NCI-H2196 (cell line): ENCODE results near the gene GALNT2.

Experiments used
- DNase-seq: peaks from one replicate; lab custom pipeline; 2025; ENCODE audit not compliant: unreplicated experiment; lab: John Stamatoyannopoulos, UW

Gene GALNT2

GRCh38 chr1:230249695-230250480, 182.8 kb downstream of the GALNT2 start:
- DNase-seq, result no peak

- DNase-seq, result no peak
Measured at GRCh38 chr1:230250666-230251065, 183.6 kb downstream of the GALNT2 start.

GRCh38 chr1:230251644-230252191, 184.7 kb downstream of the GALNT2 start:
- no peak for DNase-seq

- no peak for DNase-seq
Measured at GRCh38 chr1:230253150-230253549, 186.1 kb downstream of the GALNT2 start.

- DNase-seq, result no peak
Measured at GRCh38 chr1:230254265-230254664, 187.2 kb downstream of the GALNT2 start.

- DNase-seq, result no peak
Measured at GRCh38 chr1:230255116-230255515, 188.1 kb downstream of the GALNT2 start.

GRCh38 chr1:230255991-230256390, 189.0 kb downstream of the GALNT2 start:
- no peak for DNase-seq

- DNase-seq, result no peak
Measured at GRCh38 chr1:230256896-230257295, 189.9 kb downstream of the GALNT2 start.

GRCh38 chr1:230259621-230260020, 192.6 kb downstream of the GALNT2 start:
- DNase-seq, result no peak

GRCh38 chr1:230260831-230261230, 193.8 kb downstream of the GALNT2 start:
- DNase-seq, result no peak

GRCh38 chr1:230261928-230262650, 195.1 kb downstream of the GALNT2 start:
- no peak for DNase-seq

GRCh38 chr1:230262867-230263567, 196.0 kb downstream of the GALNT2 start:
- no peak for DNase-seq

- DNase-seq, result no peak
Measured at GRCh38 chr1:230263568-230264195, 196.6 kb downstream of the GALNT2 start.

GRCh38 chr1:230264342-230264741, 197.3 kb downstream of the GALNT2 start:
- DNase-seq, result no peak

- DNase-seq, result peak; percentile 62
Measured at GRCh38 chr1:230265200-230266115, 198.4 kb downstream of the GALNT2 start.

- DNase-seq, result no peak
Measured at GRCh38 chr1:230266456-230266855, 199.4 kb downstream of the GALNT2 start.

GRCh38 chr1:230267338-230268065, 200.5 kb downstream of the GALNT2 start:
- no peak for DNase-seq

GRCh38 chr1:230268371-230269170, 201.5 kb downstream of the GALNT2 start:
- peak; percentile 61 for DNase-seq

- DNase-seq, result no peak
Measured at GRCh38 chr1:230270185-230270558, 203.1 kb downstream of the GALNT2 start.
